ENCODE data around the gene NUDT22. TPM values are rescaled to one million over a fixed set of nuclear protein-coding genes. Genes with fewer than 3 reads are reported as not detected.

Gene NUDT22
- total RNA-seq, 2 donors from 2014 or later: 73.3 to 95.6 TPM

DNA sequence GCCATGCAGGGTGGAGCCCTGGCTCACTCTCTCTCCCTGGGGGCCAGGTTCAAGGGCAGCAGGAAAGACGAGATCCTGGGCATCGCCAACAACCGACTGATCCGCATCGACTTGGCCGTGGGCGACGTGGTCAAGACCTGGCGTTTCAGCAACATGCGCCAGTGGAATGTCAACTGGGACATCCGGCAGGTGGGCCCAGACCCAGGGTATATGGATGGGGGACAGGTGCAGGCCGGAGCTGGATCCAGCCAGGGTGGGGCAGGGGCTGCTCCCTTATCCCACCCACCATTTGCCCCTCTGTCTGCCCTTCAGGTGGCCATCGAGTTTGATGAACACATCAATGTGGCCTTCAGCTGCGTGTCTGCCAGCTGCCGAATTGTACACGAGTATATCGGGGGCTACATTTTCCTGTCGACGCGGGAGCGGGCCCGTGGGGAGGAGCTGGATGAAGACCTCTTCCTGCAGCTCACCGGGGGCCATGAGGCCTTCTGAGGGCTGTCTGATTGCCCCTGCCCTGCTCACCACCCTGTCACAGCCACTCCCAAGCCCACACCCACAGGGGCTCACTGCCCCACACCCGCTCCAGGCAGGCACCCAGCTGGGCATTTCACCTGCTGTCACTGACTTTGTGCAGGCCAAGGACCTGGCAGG lies 2.9 kb upstream of the NUDT22 start:
- no peaks in the 10 kb centered on the region for H3K9me3 ChIP-seq
- H3K4me1 ChIP-seq: peaks cover 0 to 30% of the 10 kb centered on the region in 2 donors
- no peak overlapping the region for H3K4me3 ChIP-seq
- H3K27me3 ChIP-seq: no peaks in the 10 kb centered on the region
- no peak for DNase-seq (ENCODE audit: low spot score)
- TF ChIP-seq, protein P1, sequence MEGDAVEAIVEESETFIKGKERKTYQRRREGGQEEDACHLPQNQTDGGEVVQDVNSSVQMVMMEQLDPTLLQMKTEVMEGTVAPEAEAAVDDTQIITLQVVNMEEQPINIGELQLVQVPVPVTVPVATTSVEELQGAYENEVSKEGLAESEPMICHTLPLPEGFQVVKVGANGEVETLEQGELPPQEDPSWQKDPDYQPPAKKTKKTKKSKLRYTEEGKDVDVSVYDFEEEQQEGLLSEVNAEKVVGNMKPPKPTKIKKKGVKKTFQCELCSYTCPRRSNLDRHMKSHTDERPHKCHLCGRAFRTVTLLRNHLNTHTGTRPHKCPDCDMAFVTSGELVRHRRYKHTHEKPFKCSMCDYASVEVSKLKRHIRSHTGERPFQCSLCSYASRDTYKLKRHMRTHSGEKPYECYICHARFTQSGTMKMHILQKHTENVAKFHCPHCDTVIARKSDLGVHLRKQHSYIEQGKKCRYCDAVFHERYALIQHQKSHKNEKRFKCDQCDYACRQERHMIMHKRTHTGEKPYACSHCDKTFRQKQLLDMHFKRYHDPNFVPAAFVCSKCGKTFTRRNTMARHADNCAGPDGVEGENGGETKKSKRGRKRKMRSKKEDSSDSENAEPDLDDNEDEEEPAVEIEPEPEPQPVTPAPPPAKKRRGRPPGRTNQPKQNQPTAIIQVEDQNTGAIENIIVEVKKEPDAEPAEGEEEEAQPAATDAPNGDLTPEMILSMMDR (IDR thresholded peaks at IDR 0.05): no peak
- peaks cover 17% of the 10 kb centered on the region for H3K36me3 ChIP-seq
- H3K27ac ChIP-seq: no peak overlapping the region

DNA sequence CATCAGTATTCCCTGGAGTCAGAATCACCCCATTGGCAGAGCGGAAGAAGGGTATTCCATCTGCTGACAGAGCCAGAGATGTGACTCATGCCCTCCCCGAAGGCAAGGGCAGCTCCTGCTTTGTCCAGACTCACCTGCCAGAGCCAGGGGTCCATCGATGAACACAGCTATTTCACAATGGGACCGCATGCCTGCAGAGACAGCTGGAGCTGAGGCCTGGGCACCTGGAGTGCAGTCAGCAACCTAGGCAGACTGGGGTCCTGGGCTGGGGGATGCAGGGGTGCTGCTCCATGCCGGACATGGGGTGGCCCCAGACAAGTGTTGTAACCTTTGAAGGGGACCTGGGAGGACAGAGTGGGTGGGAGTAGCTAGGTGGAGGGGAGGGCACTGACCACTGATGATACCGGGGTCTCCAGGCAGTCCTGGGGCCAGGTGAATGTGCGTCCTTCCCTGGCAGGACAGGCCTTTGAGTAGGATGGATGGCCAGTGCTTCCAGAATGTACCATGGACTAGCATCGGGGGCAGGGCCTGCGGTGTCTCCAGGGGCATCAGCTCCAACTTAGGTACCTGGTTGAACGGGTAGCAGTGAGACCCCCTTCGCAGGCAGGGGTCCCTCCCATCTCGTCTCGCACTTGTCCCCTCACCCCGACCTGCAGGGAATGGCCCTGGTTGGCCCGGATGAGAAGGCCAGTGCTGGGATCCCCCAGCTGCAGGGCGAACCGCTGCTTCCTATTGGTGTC lies 1.8 kb upstream of the NUDT22 start:
- Histone ChIP-seq H3K9me3 (no peaks in the 10 kb centered on the region), H3K27me3 (no peaks in the 10 kb centered on the region), H3K4me3 (no peak overlapping the region), H3K36me3 (peaks cover 17% of the 10 kb centered on the region), H3K27ac (no peak overlapping the region), H3K4me1 (peaks cover 0 to 35% of the 10 kb centered on the region in 2 donors)
- no peak for DNase-seq (ENCODE audit: low spot score)
- TF ChIP-seq, protein P1 (IDR thresholded peaks at IDR 0.05): no peak

DNA sequence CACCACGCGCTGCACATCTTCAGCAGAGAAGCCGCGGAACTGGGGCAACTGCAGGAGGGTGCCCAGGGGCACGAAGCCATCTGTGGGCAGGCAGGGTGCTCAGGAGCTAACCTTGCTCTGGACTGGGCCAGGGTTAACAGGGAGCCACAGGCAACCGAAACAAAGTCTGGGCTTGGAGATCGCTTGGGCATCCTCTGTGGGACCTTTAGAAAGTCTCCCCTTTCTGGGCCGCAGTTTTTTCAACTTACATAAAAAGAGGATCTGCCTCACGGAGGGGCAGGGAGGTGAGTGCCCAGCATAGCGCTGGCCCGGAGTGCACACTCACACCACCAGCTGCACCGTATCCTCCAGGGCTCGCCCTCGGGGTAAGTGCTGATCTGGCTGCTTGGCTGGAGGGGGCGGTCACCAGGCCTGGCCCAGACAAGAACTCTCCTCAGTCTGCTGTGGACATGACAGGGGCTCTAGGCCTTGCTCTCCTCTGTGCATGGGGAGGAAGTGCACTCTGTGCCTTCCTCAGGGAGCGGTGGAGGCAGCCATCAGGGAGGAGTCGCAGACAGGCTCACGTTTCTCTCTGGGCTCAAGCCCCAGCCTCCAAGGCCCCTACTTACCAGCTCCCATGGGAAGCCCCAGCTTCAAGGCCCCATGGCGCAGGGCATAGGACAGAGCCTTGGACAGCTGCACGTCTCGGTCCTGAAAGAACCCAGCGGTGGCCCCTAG lies 1.0 kb upstream of the NUDT22 start:
- TF ChIP-seq, protein P1 (IDR thresholded peaks at IDR 0.05): no peak
- no peak for DNase-seq (ENCODE audit: low spot score)
- H3K4me1 ChIP-seq: peaks cover 0 to 43% of the 10 kb centered on the region in 2 donors

DNA sequence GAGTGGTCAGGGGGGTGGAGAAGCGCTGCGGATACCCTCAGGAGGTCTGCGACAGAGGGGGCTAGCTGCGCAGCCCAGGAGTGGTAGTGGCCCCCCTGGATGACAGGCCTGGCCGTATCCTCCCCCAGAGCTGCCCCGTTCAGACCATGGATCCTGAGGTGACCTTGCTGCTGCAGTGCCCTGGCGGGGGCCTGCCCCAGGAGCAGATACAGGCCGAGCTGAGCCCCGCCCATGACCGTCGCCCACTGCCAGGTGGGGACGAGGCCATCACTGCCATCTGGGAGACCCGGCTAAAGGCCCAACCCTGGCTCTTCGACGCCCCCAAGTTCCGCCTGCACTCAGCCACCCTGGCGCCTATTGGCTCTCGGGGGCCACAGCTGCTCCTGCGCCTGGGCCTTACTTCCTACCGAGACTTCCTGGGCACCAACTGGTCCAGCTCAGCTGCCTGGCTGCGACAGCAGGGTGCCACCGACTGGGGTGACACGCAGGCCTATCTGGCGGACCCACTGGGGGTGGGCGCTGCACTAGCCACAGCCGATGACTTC lies 505 bp downstream of the NUDT22 start:
- DNase-seq (ENCODE audit: low spot score): no peak
- TF ChIP-seq, protein P1 (IDR thresholded peaks at IDR 0.05): no peak
- Histone ChIP-seq H3K9me3 (no peaks in the 10 kb centered on the region), H3K4me3 (peak overlapping the region; percentile 85 to 89), H3K36me3 (peaks cover 5% of the 10 kb centered on the region), H3K27me3 (no peaks in the 10 kb centered on the region), H3K4me1 (peaks cover 0 to 53% of the 10 kb centered on the region in 2 donors), H3K27ac (peak overlapping the region; percentile 91 to 97)

More for the DNA sequence above, 1.0 kb upstream of the NUDT22 start:
- no peaks in the 10 kb centered on the region for H3K9me3 ChIP-seq
- H3K36me3 ChIP-seq: peaks cover 16% of the 10 kb centered on the region
- H3K27ac ChIP-seq: peak overlapping the region; percentile 91 to 97
- no peaks in the 10 kb centered on the region for H3K27me3 ChIP-seq
- peak overlapping the region; percentile 85 to 89 for H3K4me3 ChIP-seq

DNA sequence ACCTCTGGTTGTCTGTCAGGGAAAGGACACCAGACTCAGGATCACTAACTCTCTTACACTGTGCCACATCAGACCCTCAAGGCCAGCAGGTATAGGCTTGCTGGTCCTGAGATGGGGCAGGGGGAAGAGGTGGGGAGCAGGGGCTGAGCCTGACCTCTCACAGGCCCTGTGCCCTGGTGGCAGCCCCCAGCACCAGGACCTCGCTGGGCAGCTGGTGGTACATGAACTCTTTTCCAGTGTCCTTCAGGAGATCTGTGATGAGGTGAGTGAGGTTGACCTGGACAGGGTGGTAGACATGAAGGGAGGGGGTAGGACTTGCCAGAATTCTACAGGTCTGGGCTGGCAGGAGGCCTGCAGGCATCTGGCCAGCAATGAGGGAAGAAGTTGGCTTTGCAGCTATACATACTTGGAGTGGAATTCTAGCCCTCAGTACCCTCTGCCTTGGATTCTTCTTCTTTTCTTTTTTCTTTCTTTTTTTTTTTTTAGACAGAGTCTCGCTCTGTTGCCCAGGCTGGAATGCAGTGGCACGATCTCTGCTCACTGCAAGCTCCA lies 1.4 kb downstream of the NUDT22 start:
- TF ChIP-seq, protein P1 (IDR thresholded peaks at IDR 0.05): no peak
- Histone ChIP-seq H3K27ac (peak overlapping the region; percentile 91 to 97), H3K36me3 (peaks cover 5% of the 10 kb centered on the region), H3K9me3 (no peaks in the 10 kb centered on the region), H3K4me1 (peaks cover 0 to 62% of the 10 kb centered on the region in 2 donors), H3K27me3 (no peaks in the 10 kb centered on the region), H3K4me3 (peak overlapping the region; percentile 85 to 89)
- DNase-seq (ENCODE audit: low spot score): no peak

All from right atrium auricular region (tissue), 2 donors.